ENCODE data around the gene LRRC40.
"Not testable (repeated sequence)": the region's sequence is repeated elsewhere in the genome, so short reads cannot be mapped to it uniquely, and the experiment has no call there.

The LRRC40 gene

DNA sequence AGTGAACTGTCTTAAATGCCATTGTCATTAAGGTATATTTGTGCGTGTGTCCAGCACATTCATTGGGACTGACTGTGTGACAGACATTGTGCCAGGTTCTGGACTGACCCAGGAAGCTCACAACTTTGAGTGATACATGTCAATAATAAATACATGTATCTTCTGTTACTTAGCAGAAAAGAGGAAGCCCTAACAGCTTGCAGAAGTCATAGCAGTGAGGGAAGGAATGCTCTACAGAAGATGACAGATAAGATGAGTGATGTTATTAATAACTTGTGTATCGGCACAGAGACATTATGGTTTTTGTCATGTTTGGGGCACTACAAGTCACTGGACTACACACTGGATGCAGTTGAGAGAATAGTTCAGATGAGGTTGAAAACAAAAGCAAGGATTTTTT is 14.6 kb upstream of the LRRC40 start:
- Mint-ChIP-seq H3K4me1 (peaks cover 21% of the 10 kb centered on the region), H3K9me3 (no peaks in the 10 kb centered on the region), H3K27me3 (no peaks in the 10 kb centered on the region), H3K36me3 (peaks cover 12% of the 10 kb centered on the region), H3K4me3 (peak overlapping the region; percentile 61), H3K27ac (peak overlapping the region; percentile 91)
- ATAC-seq (ENCODE audit: low read depth) (no peak), DNase-seq (ENCODE audit: low spot score in 2 of 2) (no peak)

DNA sequence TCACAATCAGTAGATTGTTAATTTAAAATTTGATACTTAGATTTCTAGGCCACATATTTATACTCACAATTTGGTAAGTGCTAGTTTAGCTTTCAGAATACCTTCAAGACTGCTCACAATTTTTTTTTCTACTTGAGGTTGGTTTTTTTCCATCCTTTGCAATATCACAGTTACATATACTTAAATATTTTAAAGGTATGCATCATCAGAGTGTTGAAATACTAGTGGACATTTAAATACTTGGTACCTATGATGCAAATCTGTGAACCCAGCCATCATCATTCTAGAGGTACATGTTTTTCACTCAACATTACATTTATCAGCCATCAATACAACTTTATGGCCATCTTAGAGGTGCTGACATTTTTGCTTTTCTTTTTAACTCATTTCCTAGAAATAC is 6.2 kb upstream of the LRRC40 start:
- ATAC-seq (ENCODE audit: low read depth), result no peak
- no peak overlapping the region for H3K27ac Mint-ChIP-seq

DNA sequence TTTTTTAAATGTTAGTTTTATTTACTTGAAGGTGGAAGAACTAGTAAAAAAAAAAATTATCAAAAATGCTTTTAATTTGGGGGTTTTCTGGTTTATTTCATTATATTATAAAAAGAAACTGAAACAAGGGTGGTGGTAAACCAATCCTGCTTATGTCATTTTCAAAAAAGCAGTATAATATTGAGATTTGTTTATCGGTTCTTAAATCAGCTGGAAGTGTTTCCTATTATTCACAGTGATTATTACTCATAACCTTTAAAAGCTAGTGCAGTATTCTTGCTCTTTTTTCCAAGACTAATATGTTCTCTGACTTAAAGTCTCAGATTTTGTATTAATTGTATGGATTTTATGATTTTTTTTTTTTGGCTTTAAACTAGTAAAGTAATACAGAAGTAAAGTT is 5.4 kb upstream of the LRRC40 start:
- ATAC-seq (ENCODE audit: low read depth), result no peak
- no peak overlapping the region for H3K27ac Mint-ChIP-seq

More for the DNA sequence above, 6.2 kb upstream of the LRRC40 start:
- H3K36me3 Mint-ChIP-seq, result peaks cover 6% of the 10 kb centered on the region
- H3K9me3 Mint-ChIP-seq, result no peaks in the 10 kb centered on the region
- peaks cover 11% of the 10 kb centered on the region for H3K4me1 Mint-ChIP-seq
- no peak overlapping the region for H3K4me3 Mint-ChIP-seq
- no peaks in the 10 kb centered on the region for H3K27me3 Mint-ChIP-seq
- DNase-seq (ENCODE audit: low spot score in 2 of 2), result no peak

DNA sequence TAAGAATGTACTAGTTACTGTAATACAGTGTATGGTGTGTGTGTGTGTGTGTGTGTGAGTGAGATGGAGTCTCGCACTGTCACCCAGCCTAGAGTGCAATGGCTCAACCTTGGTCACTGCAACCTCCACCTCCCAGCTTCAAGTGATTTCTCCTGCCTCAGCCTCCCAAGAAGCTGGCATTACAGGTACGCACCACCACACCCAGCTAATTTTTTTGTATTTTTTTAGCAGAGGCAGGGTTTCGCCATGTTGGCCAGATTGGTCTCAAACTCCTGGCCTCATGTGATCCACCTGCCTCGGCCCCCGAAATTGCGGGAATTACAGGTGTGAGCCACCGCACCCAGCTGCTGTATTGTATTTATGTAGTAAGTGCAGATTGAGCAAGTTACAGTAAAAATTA is 2.9 kb upstream of the LRRC40 start:
- Mint-ChIP-seq H3K9me3 (no peaks in the 10 kb centered on the region), H3K4me1 (peaks cover 24% of the 10 kb centered on the region)

More for the DNA sequence above, 5.4 kb upstream of the LRRC40 start:
- Mint-ChIP-seq H3K4me1 (peaks cover 12% of the 10 kb centered on the region), H3K4me3 (no peak overlapping the region), H3K9me3 (no peaks in the 10 kb centered on the region), H3K27me3 (no peaks in the 10 kb centered on the region), H3K36me3 (peaks cover 6% of the 10 kb centered on the region)
- no peak for DNase-seq (ENCODE audit: low spot score in 2 of 2)

DNA sequence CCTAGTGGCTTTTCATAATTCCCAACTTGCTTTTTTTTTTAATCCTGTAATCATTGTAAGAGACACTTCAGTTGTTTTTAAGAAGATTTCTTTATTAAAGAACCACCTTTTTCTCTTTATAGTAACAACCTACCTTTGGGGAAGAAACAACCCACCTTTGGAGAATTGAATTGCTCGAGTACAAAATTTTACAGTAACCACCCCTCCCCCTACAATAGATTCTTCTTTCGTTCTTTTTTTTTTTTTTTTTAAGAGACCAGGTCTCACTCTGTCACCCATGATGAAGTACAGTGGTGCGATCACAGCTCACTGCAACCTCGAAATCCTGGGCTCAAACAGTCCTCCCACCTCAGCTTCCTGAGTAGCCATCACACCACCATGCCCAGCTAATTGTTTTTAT is 2.1 kb upstream of the LRRC40 start:
- Mint-ChIP-seq H3K27me3 (no peaks in the 10 kb centered on the region), H3K4me1 (peaks cover 29% of the 10 kb centered on the region), H3K36me3 (peaks cover 4% of the 10 kb centered on the region), H3K27ac (peak overlapping the region; percentile 62), H3K4me3 (peak overlapping the region; percentile 17), H3K9me3 (no peaks in the 10 kb centered on the region)
- no peak for ATAC-seq (ENCODE audit: low read depth)
- DNase-seq (ENCODE audit: low spot score in 2 of 2), result no peak

More for the DNA sequence above, 2.9 kb upstream of the LRRC40 start:
- Mint-ChIP-seq H3K36me3 (peaks cover 4% of the 10 kb centered on the region), H3K4me3 (no peak overlapping the region), H3K27me3 (no peaks in the 10 kb centered on the region), H3K27ac (no peak overlapping the region)
- DNase-seq (ENCODE audit: low spot score in 2 of 2) (no peak), ATAC-seq (ENCODE audit: low read depth) (no peak)

DNA sequence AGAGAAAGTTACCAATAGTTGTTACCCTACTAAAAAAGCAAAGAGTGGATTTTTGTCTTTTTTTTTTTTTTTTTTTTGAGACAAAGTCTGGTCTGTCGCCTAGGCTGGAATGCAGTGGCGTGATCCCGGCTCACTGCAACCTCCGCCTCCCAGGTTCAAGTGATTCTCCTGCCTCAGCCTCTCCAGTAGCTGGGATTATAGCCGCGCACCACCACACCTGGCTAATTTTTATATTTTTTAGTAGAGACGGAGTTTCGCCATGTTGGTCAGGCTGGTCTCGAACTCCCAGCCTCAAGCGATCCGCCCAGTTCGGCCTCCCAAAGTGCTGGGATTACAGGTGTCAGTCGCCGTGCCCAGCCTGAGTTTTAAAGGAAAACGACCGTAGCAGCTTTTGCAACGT is 1.5 kb upstream of the LRRC40 start:
- H3K9me3 Mint-ChIP-seq; H3K27me3 Mint-ChIP-seq; ATAC-seq (ENCODE audit: low read depth); DNase-seq (ENCODE audit: low spot score in 2 of 2); H3K4me3 Mint-ChIP-seq; H3K36me3 Mint-ChIP-seq: not testable (repeated sequence)
- Mint-ChIP-seq H3K4me1 (peaks cover 31% of the 10 kb centered on the region), H3K27ac (peak overlapping the region; percentile 95)

DNA sequence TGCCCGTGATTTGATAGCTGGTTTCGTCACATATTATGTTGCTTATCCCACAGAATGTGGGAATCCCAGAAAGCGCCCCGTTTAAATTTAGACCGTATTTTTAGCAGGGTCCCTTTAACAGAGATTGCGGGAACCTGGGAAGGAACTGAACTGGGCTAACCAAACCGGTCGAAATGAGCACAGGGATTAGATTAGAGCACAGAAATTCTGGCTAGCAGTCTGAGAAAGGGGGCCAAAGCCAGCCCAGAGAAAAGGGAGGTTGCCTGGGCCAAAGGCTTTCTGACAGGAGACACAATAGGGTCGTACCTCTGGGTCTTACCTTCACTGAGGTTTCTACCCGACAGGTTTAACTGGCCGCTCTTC is 327 bp downstream of the LRRC40 start:
- DNase-seq (ENCODE audit: low spot score in 2 of 2) (no peak), ATAC-seq (ENCODE audit: low read depth) (peak; percentile 25)
- Mint-ChIP-seq H3K36me3 (peaks cover 1% of the 10 kb centered on the region), H3K9me3 (no peaks in the 10 kb centered on the region), H3K27ac (peak overlapping the region; percentile 95), H3K4me1 (peaks cover 32% of the 10 kb centered on the region), H3K4me3 (peak overlapping the region; percentile 94), H3K27me3 (no peaks in the 10 kb centered on the region)

DNA sequence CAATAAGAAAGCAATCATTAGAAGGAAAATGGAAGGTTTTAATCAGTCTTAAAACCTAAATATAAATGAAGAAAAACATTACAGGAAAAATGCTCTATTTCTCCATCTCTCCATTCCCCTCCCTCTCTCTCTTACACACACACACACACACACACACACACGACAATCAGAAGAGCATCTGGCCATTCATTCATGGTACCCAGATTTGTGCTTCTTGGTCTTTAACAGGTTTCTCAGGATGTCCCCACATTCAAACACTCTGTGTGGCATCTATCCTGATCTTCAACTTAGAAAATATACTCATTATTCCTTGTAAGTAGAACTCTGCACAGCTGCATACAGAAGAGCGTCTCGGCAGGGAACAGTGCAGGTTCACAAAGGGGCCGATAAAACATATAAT is 779 bp downstream of the LRRC40 start:
- peaks cover 32% of the 10 kb centered on the region for H3K4me1 Mint-ChIP-seq
- no peaks in the 10 kb centered on the region for H3K27me3 Mint-ChIP-seq
- H3K4me3 Mint-ChIP-seq, result peak overlapping the region; percentile 94
- ATAC-seq (ENCODE audit: low read depth), result no peak
- peaks cover 1% of the 10 kb centered on the region for H3K36me3 Mint-ChIP-seq
- peak overlapping the region; percentile 95 for H3K27ac Mint-ChIP-seq
- DNase-seq (ENCODE audit: low spot score in 2 of 2), result no peak
- no peaks in the 10 kb centered on the region for H3K9me3 Mint-ChIP-seq

DNA sequence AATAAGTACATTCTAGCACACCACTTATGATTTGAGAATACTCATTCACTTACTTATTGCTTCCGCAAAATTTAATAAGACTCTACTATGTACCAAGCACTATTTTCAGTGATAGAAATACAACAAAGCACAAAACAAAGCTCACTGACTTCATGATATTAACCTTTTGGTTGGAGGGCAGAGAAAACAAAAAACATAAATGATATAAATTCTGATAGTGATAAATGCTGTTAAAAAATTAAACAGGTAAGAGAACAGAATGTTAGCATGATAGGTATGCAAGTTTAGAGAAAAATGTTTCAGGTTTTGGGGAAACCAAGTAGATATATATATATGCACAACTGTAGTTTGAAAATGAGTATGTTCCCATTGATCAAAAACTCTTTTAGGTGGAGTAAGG is 1.2 kb downstream of the LRRC40 start:
- Mint-ChIP-seq H3K27me3 (no peaks in the 10 kb centered on the region), H3K9me3 (no peaks in the 10 kb centered on the region), H3K27ac (peak overlapping the region; percentile 95), H3K4me1 (peaks cover 34% of the 10 kb centered on the region), H3K36me3 (peaks cover 2% of the 10 kb centered on the region), H3K4me3 (peak overlapping the region; percentile 94)
- DNase-seq (ENCODE audit: low spot score in 2 of 2), result no peak
- ATAC-seq (ENCODE audit: low read depth), result no peak

DNA sequence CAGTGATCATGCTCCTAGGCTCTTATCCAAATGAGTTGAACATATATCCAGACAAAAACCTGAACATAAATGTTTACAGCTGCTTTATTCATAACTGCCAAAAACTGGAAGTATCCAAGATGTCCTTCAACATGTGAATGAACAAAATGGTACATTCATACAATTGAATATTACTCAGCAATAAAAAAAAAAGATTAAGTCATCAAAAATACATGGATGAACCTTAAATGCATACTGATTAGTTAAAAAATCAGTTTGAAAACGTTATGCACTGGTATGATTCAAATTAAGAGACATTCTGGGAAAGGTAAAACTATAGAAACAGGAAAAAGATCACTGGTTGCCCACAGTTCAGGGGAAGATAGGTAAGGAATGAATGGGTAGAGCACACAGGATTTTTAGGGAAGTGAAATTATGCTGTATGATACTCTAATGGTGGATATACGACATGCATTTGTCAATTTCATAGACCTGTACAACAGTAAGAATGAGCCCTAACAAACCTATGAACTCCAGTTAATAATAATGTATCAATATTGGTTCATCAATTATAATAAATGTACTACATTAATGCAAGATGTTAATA is 3.1 kb downstream of the LRRC40 start:
- no peak overlapping the region for H3K4me3 Mint-ChIP-seq
- peaks cover 6% of the 10 kb centered on the region for H3K36me3 Mint-ChIP-seq
- H3K27ac Mint-ChIP-seq, result no peak overlapping the region
- peaks cover 29% of the 10 kb centered on the region for H3K4me1 Mint-ChIP-seq
- no peak for DNase-seq (ENCODE audit: low spot score in 2 of 2)
- no peaks in the 10 kb centered on the region for H3K9me3 Mint-ChIP-seq
- ATAC-seq (ENCODE audit: low read depth), result no peak
- no peaks in the 10 kb centered on the region for H3K27me3 Mint-ChIP-seq

DNA sequence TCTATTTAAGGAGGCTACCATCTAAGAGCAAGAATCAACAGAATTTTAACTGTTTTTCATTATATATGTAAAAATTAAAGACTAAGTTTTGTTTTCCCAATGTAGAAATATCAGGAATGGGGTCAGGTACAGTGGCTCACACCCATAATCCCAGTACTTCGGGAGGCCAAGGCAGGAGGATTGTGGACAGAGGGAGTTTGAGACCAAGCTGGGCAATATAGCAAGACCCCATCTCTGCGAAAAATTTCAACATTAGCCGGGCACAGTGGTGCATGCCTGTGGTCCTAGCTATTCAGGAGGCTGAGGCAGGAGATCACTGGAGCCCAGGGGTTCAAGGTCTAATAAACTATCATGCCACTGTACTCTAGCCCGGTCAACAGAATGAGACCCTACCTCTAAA is 5.3 kb downstream of the LRRC40 start:
- H3K4me1 Mint-ChIP-seq, result peaks cover 27% of the 10 kb centered on the region
- no peak overlapping the region for H3K4me3 Mint-ChIP-seq
- no peaks in the 10 kb centered on the region for H3K9me3 Mint-ChIP-seq
- H3K27ac Mint-ChIP-seq, result no peak overlapping the region
- DNase-seq (ENCODE audit: low spot score in 2 of 2) (no peak), ATAC-seq (ENCODE audit: low read depth) (no peak)
- H3K36me3 Mint-ChIP-seq, result peaks cover 6% of the 10 kb centered on the region
- no peaks in the 10 kb centered on the region for H3K27me3 Mint-ChIP-seq

DNA sequence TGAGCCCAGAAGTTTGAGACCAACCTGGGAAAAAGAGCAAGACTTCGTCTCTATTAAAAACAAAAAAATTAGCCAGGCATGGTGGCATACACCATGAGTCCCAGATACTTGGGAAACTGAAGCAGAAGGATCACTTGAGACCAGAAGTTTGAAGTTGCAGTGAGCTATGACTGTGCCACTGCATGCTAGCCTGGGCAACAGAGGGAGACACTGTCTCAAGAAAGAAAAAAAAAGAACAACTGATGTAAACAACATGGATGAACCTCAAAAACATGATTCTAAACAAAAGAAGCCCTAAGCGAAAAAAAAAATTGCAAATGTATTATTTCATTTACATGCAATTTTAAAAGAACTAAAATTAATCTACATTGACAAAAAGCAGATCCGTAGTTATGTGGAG is 9.0 kb downstream of the LRRC40 start:
- Mint-ChIP-seq H3K9me3 (no peaks in the 10 kb centered on the region), H3K27me3 (no peaks in the 10 kb centered on the region), H3K4me3 (no peak overlapping the region), H3K27ac (no peak overlapping the region), H3K36me3 (peaks cover 14% of the 10 kb centered on the region), H3K4me1 (peaks cover 9% of the 10 kb centered on the region)
- DNase-seq (ENCODE audit: low spot score in 2 of 2) (no peak), ATAC-seq (ENCODE audit: low read depth) (no peak)

DNA sequence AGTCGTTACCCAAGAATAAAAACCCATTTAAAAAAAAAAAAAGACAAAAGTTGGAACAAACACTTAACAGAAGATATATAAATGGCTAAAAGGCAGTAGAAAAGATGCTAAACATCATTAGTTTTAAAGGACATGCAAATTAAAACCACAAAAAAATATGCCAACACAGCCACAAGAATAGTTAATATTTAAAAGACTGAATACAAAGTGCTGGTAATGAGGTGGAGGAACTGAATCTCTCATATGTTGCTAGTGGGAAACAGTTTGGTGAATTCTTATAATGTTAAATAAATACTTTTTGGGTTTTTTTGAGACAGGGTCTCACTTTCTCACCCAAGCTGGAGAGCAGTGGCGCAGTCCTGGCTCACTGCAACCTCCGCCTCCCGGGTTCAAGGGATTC is 10.0 kb downstream of the LRRC40 start:
- H3K4me3 Mint-ChIP-seq, result no peak overlapping the region
- H3K27me3 Mint-ChIP-seq, result no peaks in the 10 kb centered on the region
- ATAC-seq (ENCODE audit: low read depth), result no peak
- no peaks in the 10 kb centered on the region for H3K9me3 Mint-ChIP-seq
- peaks cover 10% of the 10 kb centered on the region for H3K4me1 Mint-ChIP-seq
- no peak for DNase-seq (ENCODE audit: low spot score in 2 of 2)
- H3K27ac Mint-ChIP-seq, result no peak overlapping the region
- H3K36me3 Mint-ChIP-seq, result peaks cover 14% of the 10 kb centered on the region

DNA sequence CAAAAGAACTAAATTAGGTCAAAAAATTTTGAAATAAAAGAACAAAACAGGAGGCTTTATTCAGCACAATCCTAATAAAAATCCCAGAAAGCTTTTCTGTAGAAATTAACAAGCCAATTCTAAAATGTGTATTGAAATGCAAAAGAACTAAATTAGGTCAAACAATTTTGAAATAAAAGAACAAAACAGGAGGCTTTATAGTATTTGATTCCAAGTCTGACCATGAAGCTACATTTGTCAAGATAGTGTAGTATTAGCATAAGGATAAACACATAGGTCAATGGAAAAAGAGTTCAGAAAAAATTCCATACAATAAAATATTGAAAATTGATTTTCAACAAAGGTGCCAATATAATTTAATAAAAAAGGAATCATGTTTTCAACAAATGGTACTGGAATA is 10.8 kb downstream of the LRRC40 start:
- peaks cover 14% of the 10 kb centered on the region for H3K36me3 Mint-ChIP-seq
- H3K9me3 Mint-ChIP-seq, result no peaks in the 10 kb centered on the region
- ATAC-seq (ENCODE audit: low read depth) (no peak), DNase-seq (ENCODE audit: low spot score in 2 of 2) (no peak)
- H3K27ac Mint-ChIP-seq, result no peak overlapping the region
- no peak overlapping the region for H3K4me3 Mint-ChIP-seq
- H3K27me3 Mint-ChIP-seq, result no peaks in the 10 kb centered on the region
- peaks cover 10% of the 10 kb centered on the region for H3K4me1 Mint-ChIP-seq

DNA sequence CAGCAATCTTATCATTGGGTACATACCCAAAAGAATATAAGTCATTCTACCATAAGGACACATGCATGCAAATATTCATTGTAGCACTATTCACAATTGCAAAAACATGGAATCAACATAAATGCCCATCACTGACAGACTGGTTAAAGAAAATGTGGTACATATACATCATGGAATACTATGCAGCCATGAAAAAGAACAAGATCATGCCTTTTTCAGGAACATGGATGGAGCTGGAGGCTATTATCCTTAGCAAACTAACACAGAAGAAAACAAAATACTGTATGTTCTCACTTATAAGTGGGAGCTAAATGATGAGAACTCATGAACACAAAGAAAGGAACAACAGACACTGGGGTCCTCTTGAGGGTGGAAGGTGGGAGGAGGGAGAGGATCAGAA is 12.9 kb downstream of the LRRC40 start:
- not testable (repeated sequence) for H3K4me3 Mint-ChIP-seq; H3K27ac Mint-ChIP-seq; H3K27me3 Mint-ChIP-seq; DNase-seq (ENCODE audit: low spot score in 2 of 2); H3K9me3 Mint-ChIP-seq; ATAC-seq (ENCODE audit: low read depth); H3K4me1 Mint-ChIP-seq
- H3K36me3 Mint-ChIP-seq, result peaks cover 11% of the 10 kb centered on the region

Measured in memory B cell (primary cell).